MCF 10A (cell line): ENCODE results near the gene PPFIBP2. TPM values are rescaled to one million over a fixed set of nuclear protein-coding genes. Genes with fewer than 3 reads are reported as not detected.

Source experiments
- BruUV-seq: library from RNA; stranded (reverse); fragments of 400-500 nt; replicated peaks from 2 replicates; lab custom pipeline; 2021; lab: Mats Ljungman, UMichigan
- CTCF ChIA-PET: fragments of 300-600 bp; sonication (Branson Sonifier 250); formaldehyde crosslinking; extraction: SDS; loops from one replicate; lab custom pipeline; 2021; ENCODE audit warnings: antibody characterized with exemption, inconsistent platforms; lab: Yijun Ruan, JAX
- POLR2A ChIA-PET: fragments of 300-600, 350-650 bp; sonication (Branson Sonifier 250); formaldehyde crosslinking; extraction: SDS; loops from one replicate; lab custom pipeline; 2020; ENCODE audit warnings: antibody characterized with exemption, inconsistent platforms; lab: Yijun Ruan, JAX
- DNase-seq: peaks from one replicate; pipeline ENCODE4 v3.0.0-alpha.2; 2018; ENCODE audit not compliant: unreplicated experiment
- H3K27ac Mint-ChIP-seq: one replicate; pipeline ENCODE4 v1.8.0; 2022; ENCODE audit warnings: mild to moderate bottlenecking, low read depth, mixed read lengths; ENCODE audit not compliant: unreplicated experiment
- H3K27me3 Mint-ChIP-seq: one replicate; pipeline ENCODE4 v1.8.0; 2022; ENCODE audit warnings: mixed read lengths; ENCODE audit not compliant: insufficient read depth, unreplicated experiment
- H3K36me3 Mint-ChIP-seq: one replicate; pipeline ENCODE4 v1.8.0; 2022; ENCODE audit warnings: mild to moderate bottlenecking, moderate library complexity, mixed read lengths; ENCODE audit not compliant: insufficient read depth, unreplicated experiment
- H3K4me1 Mint-ChIP-seq: one replicate; pipeline ENCODE4 v1.8.0; 2022; ENCODE audit warnings: mixed read lengths; ENCODE audit not compliant: insufficient read depth, unreplicated experiment
- H3K4me3 Mint-ChIP-seq: one replicate; pipeline ENCODE4 v1.8.0; 2022; ENCODE audit warnings: mild to moderate bottlenecking, moderate library complexity, mixed read lengths; ENCODE audit not compliant: unreplicated experiment
- H3K9me3 Mint-ChIP-seq: one replicate; pipeline ENCODE4 v1.8.0; 2022; ENCODE audit warnings: mixed read lengths; ENCODE audit not compliant: unreplicated experiment
- CTCF ChIP-seq: fragments of 200-600 bp; IDR thresholded peaks from one replicate; pipeline ENCODE4 v1.8.0; 2022; ENCODE audit warnings: antibody characterized with exemption, mild to moderate bottlenecking; ENCODE audit not compliant: unreplicated experiment
- intact Hi-C: fragments of 100-400 bp; cut with micrococcal nuclease; formaldehyde crosslinking; loops from 2 replicates; pipeline ENCODE4 v1.14.1; 2022
- total RNA-seq: library from RNA; stranded (reverse); gene quantifications from 2 replicates; pipeline ENCODE4 v1.2.3, GENCODE V29; 2022

Gene PPFIBP2
- total RNA-seq, 1 experiment from 2014 or later: 3.5 TPM

GRCh38 chr11:7648264-7648663 is 134.5 kb downstream of the PPFIBP2 start:
- intact Hi-C loops: no loop called here
- no peak overlapping the region for H3K4me3 Mint-ChIP-seq
- no peak overlapping the region for H3K27ac Mint-ChIP-seq
- ChIA-PET CTCF (interaction anchor here (0.6 to 15.8 kb wide), 7 partner anchors 8 to 838 kb away, joined by 3 to 488 read pairs (median 3); no protein-coding TSS in a partner anchor), POLR2A (no interaction called here)
- no peak for TF ChIP-seq CTCF
- no TSS peak for BruUV-seq
- no peaks in the 10 kb centered on the region for H3K9me3 Mint-ChIP-seq
- no peaks in the 10 kb centered on the region for H3K4me1 Mint-ChIP-seq
- no peak for DNase-seq
- H3K36me3 Mint-ChIP-seq: peaks cover 11% of the 10 kb centered on the region
- H3K27me3 Mint-ChIP-seq: no peaks in the 10 kb centered on the region

- POLR2A ChIA-PET: interaction anchor here (1.3 kb wide), 1 partner anchor 13 kb away, joined by 5 read pairs; no protein-coding TSS in a partner anchor
- no peak overlapping the region for H3K4me3 Mint-ChIP-seq
- peaks cover 15% of the 10 kb centered on the region for H3K36me3 Mint-ChIP-seq
- H3K27ac Mint-ChIP-seq: no peak overlapping the region
- TF ChIP-seq CTCF: no peak
- no TSS peak for BruUV-seq
- no peaks in the 10 kb centered on the region for H3K27me3 Mint-ChIP-seq
- CTCF ChIA-PET: interaction anchor here (0.7 to 15.8 kb wide), 4 partner anchors 14 to 196 kb away, joined by 3 to 488 read pairs (median 13); partner anchors contain the start of gene PPFIBP2
- intact Hi-C loops: no loop called here
- H3K4me1 Mint-ChIP-seq: no peaks in the 10 kb centered on the region
- no peak for DNase-seq
- no peaks in the 10 kb centered on the region for H3K9me3 Mint-ChIP-seq
These were observed 137.3 kb downstream of the PPFIBP2 start for GRCh38 chr11:7651140-7651551.

- no peaks in the 10 kb centered on the region for H3K4me1 Mint-ChIP-seq
- BruUV-seq: no TSS peak
- peaks cover 15% of the 10 kb centered on the region for H3K36me3 Mint-ChIP-seq
- ChIA-PET POLR2A (interaction anchor here (1.3 kb wide), 1 partner anchor 14 kb away, joined by 5 read pairs; no protein-coding TSS in a partner anchor), CTCF (interaction anchor here (0.6 to 15.8 kb wide), 7 partner anchors 14 to 512 kb away, joined by 3 to 488 read pairs (median 3); partner anchors contain the start of gene PPFIBP2)
- H3K27ac Mint-ChIP-seq: no peak overlapping the region
- H3K27me3 Mint-ChIP-seq: no peaks in the 10 kb centered on the region
- no peaks in the 10 kb centered on the region for H3K9me3 Mint-ChIP-seq
- intact Hi-C loops: no loop called here
- TF ChIP-seq CTCF: no peak
- H3K4me3 Mint-ChIP-seq: no peak overlapping the region
- no peak for DNase-seq
These were observed 137.9 kb downstream of the PPFIBP2 start for GRCh38 chr11:7651700-7652099.

GRCh38 chr11:7654195-7654705 is 140.5 kb downstream of the PPFIBP2 start:
- ChIA-PET CTCF (interaction anchor here (0.6 to 15.8 kb wide), 11 partner anchors 11 to 836 kb away, joined by 3 to 488 read pairs (median 4); partner anchors contain the start of gene PPFIBP2), POLR2A (interaction anchor here (1.1 kb wide), 1 partner anchor 11 kb away, joined by 3 read pairs; no protein-coding TSS in a partner anchor)
- Mint-ChIP-seq H3K27me3 (no peaks in the 10 kb centered on the region), H3K27ac (peak overlapping the region; percentile 59), H3K4me1 (no peaks in the 10 kb centered on the region), H3K4me3 (no peak overlapping the region), H3K9me3 (no peaks in the 10 kb centered on the region), H3K36me3 (peaks cover 15% of the 10 kb centered on the region)
- intact Hi-C loops: no loop called here
- DNase-seq: no peak
- TF ChIP-seq CTCF: no peak
- BruUV-seq: no TSS peak
